K562 (cell line): ENCODE data around the gene MRPS6. TPM values are rescaled to one million over a fixed set of nuclear protein-coding genes. Genes with fewer than 3 reads are reported as not detected.

Experiments used
- ELF2 ChIP-seq: fragments of 250-450 bp; sonication (Bioruptor Pico); IDR thresholded peaks from 2 replicates; pipeline ENCODE4 v1.5.0; 2021; ENCODE audit warnings: mild to moderate bottlenecking
- MXI1 ChIP-seq: IDR thresholded peaks from 2 replicates; pipeline ENCODE4 v1.6.1; 2011; ENCODE audit warnings: low read depth, mild to moderate bottlenecking, improper control_type of control experiment, low read length
- NFYB ChIP-seq: IDR thresholded peaks from 2 replicates; pipeline ENCODE4 v1.6.1; 2011; ENCODE audit warnings: mild to moderate bottlenecking, moderate library complexity; ENCODE audit not compliant: insufficient read length; ENCODE audit errors: extremely low read depth
- polyA plus RNA-seq, 8 experiments: library from polyadenylated mRNA; depleted of rRNA in 4 of 8; stranded (reverse) in 5 of 8; unstranded in 3 of 8; fragments of >200 nt; fragmentation: Nextera tagmentation in 2 of 8; fragmentation: Illumina TruSeq in 1 of 8; extraction: Ambion mirVana in 2 of 8; extraction: Trizol in 1 of 8; gene quantifications; 2 replicates each; pipeline versions ENCODE4 v1.2.1 to v1.2.3, GENCODE V29; 2011 to 2014; ENCODE audit warnings: inconsistent platforms in 1 of 8, missing spikeins in 1 of 8
- total RNA-seq, 7 experiments: library from RNA; depleted of rRNA in 6 of 7; stranded (reverse); fragments of >200 nt in 6 of 7; fragmentation: Illumina TruSeq in 2 of 7; extraction: Trizol in 2 of 7; gene quantifications; 2 replicates each; pipeline versions ENCODE4 v1.2.1 to v1.2.3, GENCODE V29; 2011 to 2021; ENCODE audit warnings: low replicate concordance in 1 of 7
- TF ChIP-seq, protein P1 (sequence below): sonication (generic); formaldehyde crosslinking; IDR thresholded peaks from 2 replicates; pipeline ENCODE4 v1.8.0; 2022; ENCODE audit warnings: mild to moderate bottlenecking, missing genetic modification reagents
- TF ChIP-seq, protein P2 (sequence below): fragments of 450-650 bp; formaldehyde crosslinking; conservative IDR thresholded peaks from 2 replicates; pipeline ENCODE4 v1.4.0; 2022; ENCODE audit warnings: mild to moderate bottlenecking, missing genetic modification characterization

Gene MRPS6
- total and polyA plus RNA-seq, 9 of the 15 experiments (the other 6 are each of a cell fraction or from before 2014, with no cell fraction given) = 26.1 to 72.0 (median 39.3) TPM

DNA sequence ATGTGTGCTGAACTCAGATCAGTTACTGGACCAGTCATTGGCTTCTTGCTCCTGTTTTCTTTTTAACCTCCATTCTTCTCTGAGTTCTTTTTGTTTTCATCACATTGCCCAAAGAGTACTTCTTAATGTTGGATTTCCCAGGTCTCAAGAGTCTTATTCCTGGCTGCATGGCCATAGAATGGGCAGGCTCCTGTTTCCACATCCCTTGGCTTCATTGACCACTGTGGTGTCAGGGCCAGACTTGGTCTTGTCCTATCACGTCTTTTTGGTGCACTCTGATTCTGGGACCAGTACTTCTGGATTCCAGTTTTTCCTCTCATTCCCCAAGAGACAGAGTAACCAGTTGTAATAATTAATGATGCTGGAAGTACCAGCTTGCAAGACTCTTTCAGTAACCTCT lies 41.8 kb downstream of the MRPS6 start (continued):
- TF ChIP-seq, protein P1, sequence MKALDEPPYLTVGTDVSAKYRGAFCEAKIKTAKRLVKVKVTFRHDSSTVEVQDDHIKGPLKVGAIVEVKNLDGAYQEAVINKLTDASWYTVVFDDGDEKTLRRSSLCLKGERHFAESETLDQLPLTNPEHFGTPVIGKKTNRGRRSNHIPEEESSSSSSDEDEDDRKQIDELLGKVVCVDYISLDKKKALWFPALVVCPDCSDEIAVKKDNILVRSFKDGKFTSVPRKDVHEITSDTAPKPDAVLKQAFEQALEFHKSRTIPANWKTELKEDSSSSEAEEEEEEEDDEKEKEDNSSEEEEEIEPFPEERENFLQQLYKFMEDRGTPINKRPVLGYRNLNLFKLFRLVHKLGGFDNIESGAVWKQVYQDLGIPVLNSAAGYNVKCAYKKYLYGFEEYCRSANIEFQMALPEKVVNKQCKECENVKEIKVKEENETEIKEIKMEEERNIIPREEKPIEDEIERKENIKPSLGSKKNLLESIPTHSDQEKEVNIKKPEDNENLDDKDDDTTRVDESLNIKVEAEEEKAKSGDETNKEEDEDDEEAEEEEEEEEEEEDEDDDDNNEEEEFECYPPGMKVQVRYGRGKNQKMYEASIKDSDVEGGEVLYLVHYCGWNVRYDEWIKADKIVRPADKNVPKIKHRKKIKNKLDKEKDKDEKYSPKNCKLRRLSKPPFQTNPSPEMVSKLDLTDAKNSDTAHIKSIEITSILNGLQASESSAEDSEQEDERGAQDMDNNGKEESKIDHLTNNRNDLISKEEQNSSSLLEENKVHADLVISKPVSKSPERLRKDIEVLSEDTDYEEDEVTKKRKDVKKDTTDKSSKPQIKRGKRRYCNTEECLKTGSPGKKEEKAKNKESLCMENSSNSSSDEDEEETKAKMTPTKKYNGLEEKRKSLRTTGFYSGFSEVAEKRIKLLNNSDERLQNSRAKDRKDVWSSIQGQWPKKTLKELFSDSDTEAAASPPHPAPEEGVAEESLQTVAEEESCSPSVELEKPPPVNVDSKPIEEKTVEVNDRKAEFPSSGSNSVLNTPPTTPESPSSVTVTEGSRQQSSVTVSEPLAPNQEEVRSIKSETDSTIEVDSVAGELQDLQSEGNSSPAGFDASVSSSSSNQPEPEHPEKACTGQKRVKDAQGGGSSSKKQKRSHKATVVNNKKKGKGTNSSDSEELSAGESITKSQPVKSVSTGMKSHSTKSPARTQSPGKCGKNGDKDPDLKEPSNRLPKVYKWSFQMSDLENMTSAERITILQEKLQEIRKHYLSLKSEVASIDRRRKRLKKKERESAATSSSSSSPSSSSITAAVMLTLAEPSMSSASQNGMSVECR (CRISPR knock-in tag) = no peak
- TF ChIP-seq, protein P2, sequence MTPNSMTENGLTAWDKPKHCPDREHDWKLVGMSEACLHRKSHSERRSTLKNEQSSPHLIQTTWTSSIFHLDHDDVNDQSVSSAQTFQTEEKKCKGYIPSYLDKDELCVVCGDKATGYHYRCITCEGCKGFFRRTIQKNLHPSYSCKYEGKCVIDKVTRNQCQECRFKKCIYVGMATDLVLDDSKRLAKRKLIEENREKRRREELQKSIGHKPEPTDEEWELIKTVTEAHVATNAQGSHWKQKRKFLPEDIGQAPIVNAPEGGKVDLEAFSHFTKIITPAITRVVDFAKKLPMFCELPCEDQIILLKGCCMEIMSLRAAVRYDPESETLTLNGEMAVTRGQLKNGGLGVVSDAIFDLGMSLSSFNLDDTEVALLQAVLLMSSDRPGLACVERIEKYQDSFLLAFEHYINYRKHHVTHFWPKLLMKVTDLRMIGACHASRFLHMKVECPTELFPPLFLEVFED = no peak
- TF ChIP-seq MXI1 = no peak
- no peak for TF ChIP-seq ELF2 (CRISPR knock-in tag)
- TF ChIP-seq NFYB = no peak
